Stomach (tissue), 9 donors: ENCODE results near the gene DPYSL5. TPM values are rescaled to one million over a fixed set of nuclear protein-coding genes. Genes with fewer than 3 reads are reported as not detected.

Experiments
- DNase-seq, 2 donors: peaks; one replicate each; pipeline versions ENCODE4 v3.0.0 to v3.0.0-alpha.2; 2013 to 2019
- H3K27ac ChIP-seq, 5 donors: fragments of 200-600 bp in 4 of 5; sonication (generic) in 4 of 5; one replicate each; pipeline ENCODE4 v1.5.1; 2013 to 2019; ENCODE audit warnings: mild to moderate bottlenecking in 1 of 5, moderate library complexity in 1 of 5
- H3K27me3 ChIP-seq, 3 donors: fragments of 200-600 bp; sonication (generic); one replicate each; pipeline ENCODE4 v1.5.1; 2017 to 2019; ENCODE audit warnings: mixed run types in 1 of 3
- H3K36me3 ChIP-seq, 4 donors: fragments of 200-600 bp; sonication (generic); 1 replicate in 3 of 4; 2 replicates in 1 of 4; pipeline ENCODE4 v1.5.1; 2016 to 2019
- H3K4me1 ChIP-seq, 4 donors: fragments of 200-600 bp; sonication (generic); one replicate each; pipeline ENCODE4 v1.5.1; 2016 to 2019
- H3K4me3 ChIP-seq, 4 donors: fragments of 200-600 bp; sonication (generic) in 3 of 4; one replicate each; pipeline ENCODE4 v1.5.1; 2016 to 2019; ENCODE audit warnings: mild to moderate bottlenecking in 1 of 4
- H3K9me3 ChIP-seq, 4 donors: fragments of 200-600 bp; sonication (generic); one replicate each; pipeline ENCODE4 v1.5.1; 2016 to 2019
- EP300 ChIP-seq: sonication (generic); formaldehyde crosslinking; IDR thresholded peaks from one replicate; pipeline ENCODE4 v1.6.1; 2017; ENCODE audit warnings: antibody characterized with exemption
- POLR2A ChIP-seq, 4 donors: fragments of 450-650 bp; IDR thresholded peaks; one replicate each; pipeline ENCODE4 v1.6.1; 2016; ENCODE audit warnings: antibody characterized with exemption in 4 of 4, control low read depth in 2 of 4, mild to moderate bottlenecking in 1 of 4, moderate library complexity in 1 of 4
- POLR2AphosphoS5 ChIP-seq, 3 donors: sonication (generic); formaldehyde crosslinking; IDR thresholded peaks; one replicate each; pipeline ENCODE4 v1.6.1; 2016; ENCODE audit warnings: antibody characterized with exemption in 3 of 3
- WGBS, 5 donors: extraction: QIAGEN DNeasy Blood & Tissue Kit in 3 of 5; methylation state at CpG; one replicate each; pipeline versions ENCODE4 v1.1.5 to v1.1.7; 2013 to 2018; 5-methylcytosine and 5-hydroxymethylcytosine counted together
- intact Hi-C: fragments of 100-400 bp; cut with DNase I; formaldehyde crosslinking; loops from one replicate; pipeline ENCODE4 v1.15.1; 2023; ENCODE audit warnings: low total_unique reads
- polyA plus RNA-seq, 3 donors: library from polyadenylated mRNA; stranded (reverse); fragments of 200-250 nt; gene quantifications; one replicate each; pipeline ENCODE4 v1.2.3, GENCODE V29; 2013
- total RNA-seq, 5 donors: library from RNA; depleted of rRNA; stranded (reverse); fragments of >200 nt; gene quantifications; one replicate each; pipeline versions ENCODE4 v1.1.0 to v1.2.3, GENCODE V29; 2014 to 2016
- TF ChIP-seq, protein P1 (sequence below), 7 experiments: fragments of 450-650 bp in 4 of 7; fragments of 200-600 bp in 3 of 7; sonication (generic) in 3 of 7; IDR thresholded peaks; one replicate each; pipeline ENCODE4 v1.5.1; 2016 to 2019; ENCODE audit warnings: antibody characterized with exemption in 7 of 7, control low read depth in 2 of 7, mild to moderate bottlenecking in 1 of 7
- donor health status: healthy with polysubstance abuse.
- donor health status: Bipolar disorder and iron deficiency.
- donor health status: healthy.

The DPYSL5 gene
- total and polyA plus RNA-seq, 8 donors, result 0.06 to 0.55 TPM; not detected in 6

DNA sequence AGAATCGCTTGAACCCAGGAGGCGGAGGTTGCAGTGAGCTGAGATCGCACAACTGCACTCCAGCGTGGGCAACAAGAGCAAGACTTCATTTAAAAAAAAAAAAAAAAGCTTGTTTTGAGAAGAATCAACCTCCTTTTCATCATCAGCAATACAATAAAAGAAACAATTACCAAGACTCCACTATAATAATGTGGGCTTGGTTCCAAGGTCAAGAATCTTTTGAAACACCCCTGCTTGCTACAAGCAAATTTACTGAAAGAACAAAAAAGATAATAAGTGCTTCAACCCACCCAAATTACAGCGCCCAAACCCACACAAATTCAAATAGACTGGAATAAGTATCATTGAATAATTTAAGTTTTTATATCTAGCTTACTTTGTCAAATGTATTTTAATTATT lies 88.9 kb downstream of the DPYSL5 start:
- TF ChIP-seq EP300, result no peak
- TF ChIP-seq, protein P1, sequence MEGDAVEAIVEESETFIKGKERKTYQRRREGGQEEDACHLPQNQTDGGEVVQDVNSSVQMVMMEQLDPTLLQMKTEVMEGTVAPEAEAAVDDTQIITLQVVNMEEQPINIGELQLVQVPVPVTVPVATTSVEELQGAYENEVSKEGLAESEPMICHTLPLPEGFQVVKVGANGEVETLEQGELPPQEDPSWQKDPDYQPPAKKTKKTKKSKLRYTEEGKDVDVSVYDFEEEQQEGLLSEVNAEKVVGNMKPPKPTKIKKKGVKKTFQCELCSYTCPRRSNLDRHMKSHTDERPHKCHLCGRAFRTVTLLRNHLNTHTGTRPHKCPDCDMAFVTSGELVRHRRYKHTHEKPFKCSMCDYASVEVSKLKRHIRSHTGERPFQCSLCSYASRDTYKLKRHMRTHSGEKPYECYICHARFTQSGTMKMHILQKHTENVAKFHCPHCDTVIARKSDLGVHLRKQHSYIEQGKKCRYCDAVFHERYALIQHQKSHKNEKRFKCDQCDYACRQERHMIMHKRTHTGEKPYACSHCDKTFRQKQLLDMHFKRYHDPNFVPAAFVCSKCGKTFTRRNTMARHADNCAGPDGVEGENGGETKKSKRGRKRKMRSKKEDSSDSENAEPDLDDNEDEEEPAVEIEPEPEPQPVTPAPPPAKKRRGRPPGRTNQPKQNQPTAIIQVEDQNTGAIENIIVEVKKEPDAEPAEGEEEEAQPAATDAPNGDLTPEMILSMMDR (IDR thresholded peaks at IDR 0.05), result no peak
- no peak for TF ChIP-seq POLR2A (IDR thresholded peaks at IDR 0.05)
- no peak for TF ChIP-seq POLR2AphosphoS5 (IDR thresholded peaks at IDR 0.05)
- no peak overlapping the region for H3K27ac ChIP-seq
- no peaks in the 10 kb centered on the region for H3K4me1 ChIP-seq
- intact Hi-C loops, result no loop called here
- H3K4me3 ChIP-seq, result no peak overlapping the region
- no peaks in the 10 kb centered on the region for H3K27me3 ChIP-seq
- no peaks in the 10 kb centered on the region for H3K9me3 ChIP-seq
- DNase-seq, result no peak
- no peaks in the 10 kb centered on the region for H3K36me3 ChIP-seq
- WGBS, 5 donors, result 76 to 91% (median 85%) methylated on average over 5 of the region's 5 CpGs

- intact Hi-C loops, result no loop called here
- H3K4me1 ChIP-seq, result no peaks in the 10 kb centered on the region
- H3K27me3 ChIP-seq, result peaks cover 0 to 14% (median 4%) of the 10 kb centered on the region in 3 donors
- WGBS, 5 donors, result 68 to 76% (median 75%) methylated on average over 8 to 10 of the region's 10 CpGs
- H3K36me3 ChIP-seq, result no peaks in the 10 kb centered on the region
- no peak for TF ChIP-seq EP300
- TF ChIP-seq POLR2A (IDR thresholded peaks at IDR 0.05), result no peak
- TF ChIP-seq, protein P1 (IDR thresholded peaks at IDR 0.05), result no peak
- no peak for TF ChIP-seq POLR2AphosphoS5 (IDR thresholded peaks at IDR 0.05)
- no peaks in the 10 kb centered on the region for H3K9me3 ChIP-seq
- H3K27ac ChIP-seq, result no peak overlapping the region
- H3K4me3 ChIP-seq, result no peak overlapping the region
- no peak for DNase-seq
Observed at GRCh38 chr2:26938399-26939118, 90.6 kb downstream of the DPYSL5 start.

GRCh38 chr2:26940001-26940400 lies 92.1 kb downstream of the DPYSL5 start:
- H3K9me3 ChIP-seq, result no peaks in the 10 kb centered on the region
- no peaks in the 10 kb centered on the region for H3K4me1 ChIP-seq
- H3K27ac ChIP-seq, result no peak overlapping the region
- H3K36me3 ChIP-seq, result no peaks in the 10 kb centered on the region
- intact Hi-C loops, result loop anchor here (5.0 kb wide), 1 partner anchor 93 kb away; the partner anchor contains the start of gene DPYSL5
- TF ChIP-seq EP300 (no peak), POLR2AphosphoS5 (IDR thresholded peaks at IDR 0.05) (no peak)
- WGBS, 5 donors, result 83 to 91% (median 86%) methylated on average over 9 of the region's 9 CpGs
- DNase-seq, result no peak
- no peak overlapping the region for H3K4me3 ChIP-seq
- peaks cover 0 to 29% (median 17%) of the 10 kb centered on the region in 3 donors for H3K27me3 ChIP-seq

GRCh38 chr2:26941486-26941885 lies 93.6 kb downstream of the DPYSL5 start:
- Histone ChIP-seq H3K27me3 (peaks cover 0 to 42% (median 17%) of the 10 kb centered on the region in 3 donors), H3K36me3 (no peaks in the 10 kb centered on the region), H3K4me1 (no peaks in the 10 kb centered on the region), H3K27ac (no peak overlapping the region), H3K4me3 (no peak overlapping the region), H3K9me3 (no peaks in the 10 kb centered on the region)
- DNase-seq, result no peak
- WGBS, 5 donors, result 76 to 83% (median 78%) methylated on average over 3 of the region's 3 CpGs
- no peak for TF ChIP-seq POLR2A (IDR thresholded peaks at IDR 0.05)
- TF ChIP-seq, protein P1 (IDR thresholded peaks at IDR 0.05), result no peak
- no peak for TF ChIP-seq POLR2AphosphoS5 (IDR thresholded peaks at IDR 0.05)
- intact Hi-C loops, result loop anchor here (5.0 kb wide), 1 partner anchor 94 kb away; the partner anchor contains the start of gene DPYSL5
